Heart right ventricle (tissue), 16 donors: ENCODE results near the gene ABHD2. TPM values are rescaled to one million over a fixed set of nuclear protein-coding genes. Genes with fewer than 3 reads are reported as not detected.

Source experiments
- ATAC-seq, 8 donors: fragments of 200-7000 bp; cut with Tn5 transposase; one replicate each; pipeline ENCODE4 v1.9.1; 2020; ENCODE audit warnings: mild to moderate bottlenecking in 8 of 8, moderate library complexity in 8 of 8, moderate number of reproducible peaks in 1 of 8
- DNase-seq, 2 donors: peaks; one replicate each; pipeline ENCODE4 v3.0.0-alpha.2; 2020
- H3K27ac ChIP-seq, 10 donors: fragments of 200-600 bp; sonication (generic) in 2 of 10; one replicate each; pipeline versions ENCODE4 v1.5.0 to v1.8.0; 2020 to 2022; ENCODE audit warnings: mild to moderate bottlenecking in 3 of 10
- H3K27me3 ChIP-seq, 7 donors: fragments of 200-600 bp; one replicate each; pipeline ENCODE4 v1.8.0; 2021 to 2022; ENCODE audit warnings: mild to moderate bottlenecking in 2 of 7
- H3K36me3 ChIP-seq, 9 donors: fragments of 200-600 bp; sonication (generic) in 1 of 9; one replicate each; pipeline versions ENCODE4 v1.5.0 to v1.8.0; 2020 to 2022; ENCODE audit warnings: mild to moderate bottlenecking in 2 of 9
- H3K4me1 ChIP-seq, 9 donors: fragments of 200-600 bp; sonication (generic) in 1 of 9; one replicate each; pipeline versions ENCODE4 v1.5.0 to v1.8.0; 2020 to 2022; ENCODE audit warnings: mild to moderate bottlenecking in 4 of 9
- H3K4me3 ChIP-seq, 10 donors: fragments of 200-600 bp; sonication (generic) in 2 of 10; one replicate each; pipeline versions ENCODE4 v1.5.0 to v1.8.0; 2020 to 2022; ENCODE audit warnings: mild to moderate bottlenecking in 7 of 10, moderate library complexity in 2 of 10
- H3K9me3 ChIP-seq, 11 donors: fragments of 200-600 bp in 10 of 11; sonication (generic) in 2 of 11; one replicate each; pipeline versions ENCODE4 v1.5.0 to v1.8.0; 2013 to 2022; ENCODE audit warnings: mild to moderate bottlenecking in 2 of 11, control low read depth in 1 of 11, moderate library complexity in 1 of 11
- CTCF ChIP-seq, 9 donors: fragments of 200-600 bp; sonication (generic) in 2 of 9; IDR thresholded peaks; one replicate each; pipeline versions ENCODE4 v1.5.0 to v1.8.0; 2021 to 2022; ENCODE audit warnings: antibody characterized with exemption in 9 of 9, mild to moderate bottlenecking in 5 of 9, moderate library complexity in 1 of 9
- WGBS, 2 donors: extraction: QIAGEN DNeasy Blood & Tissue Kit; methylation state at CpG; one replicate each; pipeline ENCODE4 v1.1.7; 2013; ENCODE audit warnings: inconsistent platforms in 1 of 2; 5-methylcytosine and 5-hydroxymethylcytosine counted together
- intact Hi-C, 10 donors: fragments of 100-400 bp; cut with DNase I; formaldehyde crosslinking; loops; one replicate each; pipeline versions ENCODE4 v1.11.1 to v1.14.2; 2022
- polyA plus RNA-seq, 2 donors: library from polyadenylated mRNA; stranded (reverse); fragments of 200-250 nt; gene quantifications; one replicate each; pipeline ENCODE4 v1.2.3, GENCODE V29; 2013
- total RNA-seq, 10 donors: library from RNA; stranded (reverse); fragmentation: NEBNext Ultra II Directional in 3 of 10; extraction: Animal tissue kit (Norgen Biotek cat#: 25700) in 3 of 10; gene quantifications; one replicate each; pipeline versions ENCODE4 v1.2.1 to v1.2.4, GENCODE V29; 2021 to 2023
- donor health status: Arrhythmogenic right ventricular cardiomyopathy.
- donor health status: ischemic (EF 13 %, LVEDD 7.1; RV severe dilation, severe dysfunction).
- donor health status: healthy with polysubstance abuse.
- donor health status: DM: no; HTN: yes; CAD: no.
- donor health status: DM: no; HTN: no; CAD: no.
- donor health status: ischemic (EF 25% LVEDD 6.9; RV normal size, moderate dysfunction).
- donor health status: ischemic (EF 25% LVEDD 5.7; RV mildly dilated, moderate dysfunction).
- donor health status: healthy.
- donor health status: DM: yes; HTN: yes; CAD: no.
- donor health status: Ischemic cardiomyopathy.
- donor health status: ischemic (EF 35%, LVEDD 5.7; RV mildly dilated, moderate dysfunction).
- donor health status: nonischemic (EF 11% LVEDD 7.7; RV severe dilation, severe dysfunction).
- donor health status: DM: yes; HTN: yes; CAD: no.
- donor health status: PGD.
- donor health status: ischemic (EF 29% LVEDD 5.4; RV normal size, mild dysfunction).
- donor health status: nonischemic (EF 23%, LVEDD 6.1; RV moderate dilation, normal function).

Gene ABHD2
- total and polyA plus RNA-seq, 12 donors = 9.1 to 201 (median 119) TPM

- no peak overlapping the region for H3K4me3 ChIP-seq
- H3K27me3 ChIP-seq = no peaks in the 10 kb centered on the region
- peaks cover 0 to 61% (median 31%) of the 10 kb centered on the region in 9 donors for H3K4me1 ChIP-seq
- peaks cover 0 to 51% (median 10%) of the 10 kb centered on the region in 9 donors for H3K36me3 ChIP-seq
- ATAC-seq = peak in 2 of 8 donors; percentile 7 to 16
- H3K9me3 ChIP-seq = no peaks in the 10 kb centered on the region
- DNase-seq = peak in 1 of 2 donors; percentile 36
- intact Hi-C loops = loop anchor here in 7 of 10 donors (2.0 to 10.0 kb wide), 4 partner anchors 34 to 267 kb away; partner anchors contain the start of gene ABHD2 (in 2 of the 7)
- TF ChIP-seq CTCF (IDR thresholded peaks at IDR 0.05) = peak; percentile 39 to 76 (median 63)
- no peak overlapping the region for H3K27ac ChIP-seq
- 63 to 67% methylated on average over 12 of the region's 12 CpGs for WGBS, 2 donors
Measured at GRCh38 chr15:89171136-89172072, 83.1 kb downstream of the ABHD2 start.

GRCh38 chr15:89172921-89173320 is 84.7 kb downstream of the ABHD2 start:
- no peaks in the 10 kb centered on the region for H3K9me3 ChIP-seq
- peaks cover 0 to 56% (median 25%) of the 10 kb centered on the region in 9 donors for H3K4me1 ChIP-seq
- DNase-seq (no peak), ATAC-seq (no peak)
- H3K36me3 ChIP-seq = peaks cover 0 to 63% (median 21%) of the 10 kb centered on the region in 9 donors
- WGBS, 2 donors = 63 to 79% methylated on average over 2 of the region's 2 CpGs
- intact Hi-C loops = loop anchor here in 6 of 10 donors (5.0 to 10.0 kb wide), 3 partner anchors 36 to 268 kb away; partner anchors contain the start of gene ABHD2 (in 2 of the 6)
- no peak overlapping the region for H3K4me3 ChIP-seq
- no peak for TF ChIP-seq CTCF (IDR thresholded peaks at IDR 0.05)
- H3K27me3 ChIP-seq = no peaks in the 10 kb centered on the region
- peak overlapping the region in 3 of 10 donors; percentile 46 to 56 (median 50) for H3K27ac ChIP-seq

GRCh38 chr15:89174476-89174875 is 86.2 kb downstream of the ABHD2 start:
- TF ChIP-seq CTCF (IDR thresholded peaks at IDR 0.05) = no peak
- Histone ChIP-seq H3K9me3 (no peaks in the 10 kb centered on the region), H3K36me3 (peaks cover 0 to 75% (median 26%) of the 10 kb centered on the region in 9 donors), H3K4me3 (no peak overlapping the region), H3K27ac (peak overlapping the region in 4 of 10 donors; percentile 8 to 35 (median 25)), H3K4me1 (peaks cover 0 to 55% (median 24%) of the 10 kb centered on the region in 9 donors), H3K27me3 (no peaks in the 10 kb centered on the region)
- ATAC-seq = no peak
- WGBS, 2 donors = 45 to 50% methylated on average over 5 of the region's 5 CpGs
- DNase-seq = no peak
- intact Hi-C loops = loop anchor here in 6 of 10 donors (5.0 to 10.0 kb wide), 3 partner anchors 37 to 270 kb away; partner anchors contain the start of gene ABHD2 (in 2 of the 6)

GRCh38 chr15:89175617-89176191 is 87.4 kb downstream of the ABHD2 start:
- peaks cover 0 to 64% (median 24%) of the 10 kb centered on the region in 9 donors for H3K4me1 ChIP-seq
- 87 to 88% methylated on average over 13 of the region's 13 CpGs for WGBS, 2 donors
- peaks cover 0 to 87% (median 26%) of the 10 kb centered on the region in 9 donors for H3K36me3 ChIP-seq
- no peak for TF ChIP-seq CTCF (IDR thresholded peaks at IDR 0.05)
- intact Hi-C loops = loop anchor here in 9 of 10 donors (1.0 to 10.0 kb wide), 7 partner anchors 38 to 273 kb away; partner anchors contain the start of gene ABHD2 (in 2 of the 9)
- no peaks in the 10 kb centered on the region for H3K27me3 ChIP-seq
- H3K9me3 ChIP-seq = no peaks in the 10 kb centered on the region
- DNase-seq = no peak
- H3K27ac ChIP-seq = no peak overlapping the region
- ATAC-seq = peak in 2 of 8 donors; percentile 12 to 18
- no peak overlapping the region for H3K4me3 ChIP-seq
